OCI-LY7 (cell line): ENCODE results near the gene SIAH1. TPM values are rescaled to one million over a fixed set of nuclear protein-coding genes. Genes with fewer than 3 reads are reported as not detected.
"Not testable (repeated sequence)": the region's sequence is repeated elsewhere in the genome, so short reads cannot be mapped to it uniquely, and the experiment has no call there.

Experiments
- BruUV-seq: library from RNA; stranded (reverse); fragments of 400-500 nt; replicated peaks from 2 replicates; lab custom pipeline; 2021; lab: Mats Ljungman, UMichigan
- CTCF ChIA-PET: fragments of 300-600 bp; sonication (Branson Sonifier 250); formaldehyde crosslinking; loops from one replicate; lab custom pipeline; 2022; ENCODE audit warnings: antibody characterized with exemption; ENCODE audit not compliant: unreplicated experiment; lab: Charles Lee
- POLR2A ChIA-PET: fragments of 300-600 bp; sonication (Branson Sonifier 250); formaldehyde crosslinking; loops from one replicate; lab custom pipeline; 2022; ENCODE audit warnings: antibody characterized with exemption; lab: Charles Lee
- DNase-seq: peaks from one replicate; pipeline ENCODE4 v3.0.0-alpha.2; 2015; ENCODE audit warnings: low spot score
- H2AFZ ChIP-seq: fragments of 200-600 bp; sonication (generic), shearing (Covaris generic); 2 replicates; pipeline ENCODE4 v1.6.1; 2014; ENCODE audit warnings: mild to moderate bottlenecking, antibody characterized with exemption, low read length, moderate library complexity
- H3K27ac ChIP-seq: fragments of 200-600 bp; sonication (generic); 2 replicates; pipeline ENCODE4 v1.5.1; 2014; ENCODE audit warnings: mixed run types, low read depth, mild to moderate bottlenecking, moderate library complexity, low read length, inconsistent platforms; ENCODE audit not compliant: poor library complexity, severe bottlenecking
- H3K36me3 ChIP-seq: fragments of 200-600 bp; sonication (generic); 2 replicates; pipeline ENCODE4 v1.6.1; 2014; ENCODE audit warnings: mild to moderate bottlenecking, antibody characterized with exemption, low read length, moderate library complexity, mixed read lengths; ENCODE audit not compliant: insufficient read depth
- H3K4me1 ChIP-seq: fragments of 200-600 bp; sonication (generic); 2 replicates; pipeline ENCODE4 v1.5.1; 2014; ENCODE audit warnings: mild to moderate bottlenecking, low read length; ENCODE audit not compliant: insufficient read depth, poor library complexity, severe bottlenecking
- H3K4me2 ChIP-seq: fragments of 200-600 bp; sonication (generic); 2 replicates; pipeline ENCODE4 v1.6.1; 2014; ENCODE audit warnings: mild to moderate bottlenecking, low read length
- H3K4me3 ChIP-seq: fragments of 200-600 bp; sonication (generic); 2 replicates; pipeline ENCODE4 v1.5.1; 2014; ENCODE audit warnings: mild to moderate bottlenecking, low read depth, low read length; ENCODE audit not compliant: poor library complexity, severe bottlenecking
- H3K79me2 ChIP-seq: fragments of 200-600 bp; sonication (generic); 2 replicates; pipeline ENCODE4 v1.6.1; 2016; ENCODE audit warnings: low read depth, mild to moderate bottlenecking, low read length, moderate library complexity, mixed read lengths; ENCODE audit not compliant: insufficient read depth
- H3K9me2 ChIP-seq: fragments of 200-600 bp; sonication (generic); 2 replicates; pipeline ENCODE4 v1.6.1; 2016; ENCODE audit warnings: mild to moderate bottlenecking, low read length, mixed read lengths; ENCODE audit not compliant: insufficient read depth
- H3K9me3 ChIP-seq: fragments of 200-600 bp; sonication (generic); 2 replicates; pipeline ENCODE4 v1.6.1; 2014; ENCODE audit warnings: mild to moderate bottlenecking, mixed run types, low read length, mixed read lengths
- H4K20me1 ChIP-seq: fragments of 200-600 bp; sonication (generic); 2 replicates; pipeline ENCODE4 v1.6.1; 2014; ENCODE audit warnings: mild to moderate bottlenecking, antibody characterized with exemption, low read length, moderate library complexity, mixed read lengths; ENCODE audit not compliant: insufficient read depth
- EZH2phosphoT487 ChIP-seq: fragments of 200-600 bp; sonication (generic); IDR thresholded peaks from 2 replicates; pipeline ENCODE4 v1.6.1; 2018; ENCODE audit warnings: low read depth, borderline replicate concordance, mild to moderate bottlenecking, mixed run types, antibody characterized with exemption, low read length, moderate library complexity, mixed read lengths
- intact Hi-C: fragments of 100-400 bp; cut with micrococcal nuclease; formaldehyde crosslinking; loops from one replicate; pipeline ENCODE4 v1.10.0; 2022; ENCODE audit not compliant: unreplicated experiment
- total RNA-seq, 2 experiments: library from RNA; depleted of rRNA in 1 of 2; stranded (reverse); fragments of >200 nt in 1 of 2; shearing (Covaris generic) in 1 of 2; gene quantifications; 2 replicates each; pipeline ENCODE4 v1.2.3, GENCODE V29; 2014 to 2022
- TF ChIP-seq, protein P1 (sequence below): fragments of 200-600 bp; sonication (generic); conservative IDR thresholded peaks from 2 replicates; pipeline ENCODE4 v1.5.1; 2014; ENCODE audit warnings: mild to moderate bottlenecking, antibody characterized with exemption, low read length, moderate library complexity, mixed read lengths

Gene SIAH1
- total RNA-seq, 2 experiments from 2014 or later: 18.9 to 22.8 TPM

DNA sequence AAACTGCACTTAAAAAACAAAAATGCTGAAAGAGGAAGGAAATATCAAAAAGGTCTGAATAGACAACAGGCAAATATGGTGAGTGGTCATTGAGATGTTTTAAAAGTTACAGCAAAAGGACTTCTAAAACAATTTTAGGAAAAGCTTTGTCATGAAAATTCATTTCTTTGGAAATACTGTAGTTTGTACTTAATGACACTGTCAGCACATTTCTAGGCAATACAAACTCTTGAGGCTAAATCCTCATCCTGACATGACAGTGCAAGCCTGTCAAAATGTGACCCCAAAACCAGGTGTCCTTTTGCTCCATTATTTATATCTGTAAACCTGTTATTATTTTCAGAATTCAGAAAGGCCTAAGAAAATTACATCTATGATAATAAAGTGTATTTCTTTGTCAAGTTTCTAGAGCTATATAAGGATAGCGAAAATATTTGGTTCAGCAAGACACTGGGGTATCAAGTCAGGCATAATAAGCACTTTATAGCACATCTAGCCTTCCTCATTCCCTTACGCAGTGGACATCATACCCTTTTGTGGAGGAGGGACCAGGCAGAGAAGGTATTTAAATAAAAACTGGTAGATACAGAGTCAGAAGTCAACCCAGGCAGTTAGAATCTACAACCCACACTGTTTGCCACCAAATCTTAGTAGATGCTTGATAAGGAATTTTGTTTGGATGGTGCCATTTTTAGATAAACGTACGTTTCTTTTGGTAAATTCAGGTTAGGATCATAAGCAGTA is 28.4 kb downstream of the SIAH1 start:
- BruUV-seq: no TSS peak
- no peaks in the 10 kb centered on the region for H3K9me2 ChIP-seq
- TF ChIP-seq, protein P1, sequence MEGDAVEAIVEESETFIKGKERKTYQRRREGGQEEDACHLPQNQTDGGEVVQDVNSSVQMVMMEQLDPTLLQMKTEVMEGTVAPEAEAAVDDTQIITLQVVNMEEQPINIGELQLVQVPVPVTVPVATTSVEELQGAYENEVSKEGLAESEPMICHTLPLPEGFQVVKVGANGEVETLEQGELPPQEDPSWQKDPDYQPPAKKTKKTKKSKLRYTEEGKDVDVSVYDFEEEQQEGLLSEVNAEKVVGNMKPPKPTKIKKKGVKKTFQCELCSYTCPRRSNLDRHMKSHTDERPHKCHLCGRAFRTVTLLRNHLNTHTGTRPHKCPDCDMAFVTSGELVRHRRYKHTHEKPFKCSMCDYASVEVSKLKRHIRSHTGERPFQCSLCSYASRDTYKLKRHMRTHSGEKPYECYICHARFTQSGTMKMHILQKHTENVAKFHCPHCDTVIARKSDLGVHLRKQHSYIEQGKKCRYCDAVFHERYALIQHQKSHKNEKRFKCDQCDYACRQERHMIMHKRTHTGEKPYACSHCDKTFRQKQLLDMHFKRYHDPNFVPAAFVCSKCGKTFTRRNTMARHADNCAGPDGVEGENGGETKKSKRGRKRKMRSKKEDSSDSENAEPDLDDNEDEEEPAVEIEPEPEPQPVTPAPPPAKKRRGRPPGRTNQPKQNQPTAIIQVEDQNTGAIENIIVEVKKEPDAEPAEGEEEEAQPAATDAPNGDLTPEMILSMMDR: no peak
- no peak for TF ChIP-seq EZH2phosphoT487
- peaks cover 23% of the 10 kb centered on the region; the same call in 1 of the 2 replicates for H3K79me2 ChIP-seq
- H3K27ac ChIP-seq: no peak overlapping the region
- no peak overlapping the region for H2AFZ ChIP-seq
- CTCF ChIA-PET: no interaction called here
- no peak overlapping the region for H3K4me2 ChIP-seq
- DNase-seq: no peak
- POLR2A ChIA-PET: interaction anchor here (0.6 to 1.0 kb wide), 5 partner anchors 20 to 302 kb away, joined by 3 to 4 read pairs (median 3); no protein-coding TSS in a partner anchor
- H3K9me3 ChIP-seq: no peaks in the 10 kb centered on the region
- peaks cover 6% of the 10 kb centered on the region for H3K4me1 ChIP-seq
- intact Hi-C loops: no loop called here
- H3K4me3 ChIP-seq: no peak overlapping the region
- H4K20me1 ChIP-seq: peaks cover 33% of the 10 kb centered on the region; the same call in 1 of the 2 replicates
- H3K36me3 ChIP-seq: peaks cover 50% of the 10 kb centered on the region

DNA sequence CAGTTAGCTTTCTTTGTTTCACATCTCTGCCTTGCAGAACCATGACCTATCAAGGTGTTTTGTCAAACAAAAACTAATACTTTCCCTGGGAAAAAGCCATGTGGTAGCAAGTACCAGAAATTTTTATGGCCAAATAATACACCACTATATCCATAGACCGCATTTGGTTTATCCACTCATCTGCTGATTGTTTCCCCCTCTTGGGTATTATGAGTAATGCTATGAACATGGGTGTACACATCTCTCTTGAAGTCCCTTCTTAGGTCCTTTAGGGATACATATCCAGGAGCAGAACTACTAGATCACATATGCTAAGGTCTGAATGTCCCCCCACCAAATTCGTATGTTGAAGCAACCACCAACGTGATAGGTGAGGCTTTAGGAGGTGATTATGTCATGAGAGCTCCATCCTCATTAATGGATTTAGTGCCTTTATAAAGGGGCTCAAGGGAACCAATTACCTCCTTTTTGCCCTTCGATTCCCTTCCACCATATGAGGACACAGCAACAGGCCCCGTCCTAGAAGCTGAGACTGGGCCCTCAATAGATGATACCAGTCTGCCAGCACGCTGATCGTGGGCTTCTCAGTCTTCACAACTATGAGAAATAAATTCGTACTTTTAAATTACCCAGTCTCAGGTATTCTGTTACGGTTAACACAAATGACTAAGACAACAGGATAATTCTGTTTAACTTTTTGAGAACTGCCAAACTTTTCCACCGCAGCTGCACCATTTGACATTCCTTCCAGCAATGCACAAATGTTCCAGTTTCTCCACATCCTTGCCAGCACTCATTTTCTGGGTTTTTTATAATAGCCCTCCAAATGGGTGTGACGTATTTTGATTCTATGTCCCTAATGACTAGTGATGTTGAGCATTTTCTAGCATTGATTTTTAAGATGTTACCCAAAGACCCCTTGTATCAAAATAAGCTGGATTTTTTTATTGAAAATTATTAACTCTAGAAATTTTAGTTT is 30.0 kb downstream of the SIAH1 start:
- Histone ChIP-seq H3K79me2 (peaks cover 8% of the 10 kb centered on the region; the same call in 1 of the 2 replicates), H3K36me3 (peaks cover 52% of the 10 kb centered on the region), H3K4me3 (no peak overlapping the region), H3K4me1 (no peaks in the 10 kb centered on the region), H4K20me1 (peaks cover 27% of the 10 kb centered on the region; the same call in 1 of the 2 replicates), H3K9me2 (no peaks in the 10 kb centered on the region), H3K4me2 (no peak overlapping the region), H3K9me3 (no peaks in the 10 kb centered on the region), H3K27ac (no peak overlapping the region), H2AFZ (no peak overlapping the region)
- DNase-seq: no peak
- no TSS peak for BruUV-seq
- CTCF ChIA-PET: interaction anchor here (0.5 kb wide), 1 partner anchor 14 kb away, joined by 3 read pairs; no protein-coding TSS in a partner anchor
- TF ChIP-seq EZH2phosphoT487: no peak
- TF ChIP-seq, protein P1: no peak
- POLR2A ChIA-PET: interaction anchor here (0.7 to 0.9 kb wide), 2 partner anchors 10 to 12 kb away, joined by 3 read pairs; no protein-coding TSS in a partner anchor
- intact Hi-C loops: loop anchor here (5.0 kb wide), 1 partner anchor 187 kb away; no protein-coding TSS in a partner anchor

DNA sequence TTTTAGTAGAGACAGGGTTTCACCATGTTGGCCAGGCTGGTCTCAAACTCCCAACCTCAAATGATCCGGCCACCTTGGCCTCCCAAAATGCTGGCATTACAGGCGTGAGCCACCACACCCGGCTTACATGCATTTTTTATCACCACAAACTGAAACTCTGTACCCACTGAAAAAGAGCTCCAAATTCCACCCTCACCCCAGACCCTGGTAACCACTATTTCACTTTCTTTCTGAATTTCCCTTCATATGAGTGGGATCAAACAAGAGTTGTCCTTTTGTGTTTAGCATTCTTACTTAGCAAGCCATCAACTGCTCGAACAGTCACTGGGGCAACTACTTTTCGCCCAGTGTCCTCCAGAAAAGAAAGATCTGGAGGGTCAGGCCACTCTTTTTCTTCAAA is 30.8 kb downstream of the SIAH1 start:
- POLR2A ChIA-PET: interaction anchor here (0.5 to 1.2 kb wide), 6 partner anchors 13 to 246 kb away, joined by 3 to 4 read pairs (median 3); no protein-coding TSS in a partner anchor
- CTCF ChIA-PET: interaction anchor here (0.8 kb wide), 1 partner anchor 11 kb away, joined by 3 read pairs; no protein-coding TSS in a partner anchor
- intact Hi-C loops: loop anchor here (5.0 kb wide), 1 partner anchor 188 kb away; no protein-coding TSS in a partner anchor
- H3K36me3 ChIP-seq: peaks cover 56% of the 10 kb centered on the region
- DNase-seq, H3K27ac ChIP-seq, H3K4me3 ChIP-seq, H3K9me2 ChIP-seq, H3K9me3 ChIP-seq, H3K4me1 ChIP-seq, H3K79me2 ChIP-seq, H3K4me2 ChIP-seq, BruUV-seq, H2AFZ ChIP-seq: not testable (repeated sequence)
- peaks cover 23% of the 10 kb centered on the region; the same call in 1 of the 2 replicates for H4K20me1 ChIP-seq
